Activated naive CD8-positive, alpha-beta T cell treated with anti-CD3 and anti-CD28 coated beads, Interleukin-2, amount 10 ng/mL, durations not matched to agents 7 days and 5 days (primary cell): ENCODE results near the gene NDUFA11. TPM values are rescaled to one million over a fixed set of nuclear protein-coding genes. Genes with fewer than 3 reads are reported as not detected.
A peak's percentile ranks its signal among the peaks of the same experiment; 100 is the strongest.

ENCODE experiments used
- ATAC-seq: fragments of 150-1000 bp; cut with Tn5 transposase; one replicate; pipeline ENCODE4 v1.10.0; 2021; ENCODE audit warnings: low read depth, moderate library complexity
- POLR2A ChIA-PET: fragments of 350-600 bp; sonication (Branson Sonifier 250); formaldehyde crosslinking; loops from one replicate; lab custom pipeline; 2021; ENCODE audit warnings: antibody characterized with exemption; lab: Charles Lee
- DNase-seq: peaks from one replicate; pipeline ENCODE4 v3.0.0; 2021
- H3K27ac Mint-ChIP-seq: one replicate; pipeline ENCODE4 v1.8.0; 2022; ENCODE audit warnings: mild to moderate bottlenecking, mixed read lengths
- H3K27me3 Mint-ChIP-seq: one replicate; pipeline ENCODE4 v1.8.0; 2022; ENCODE audit warnings: mild to moderate bottlenecking, moderate library complexity, mixed read lengths
- H3K36me3 Mint-ChIP-seq: one replicate; pipeline ENCODE4 v1.8.0; 2021; ENCODE audit warnings: mild to moderate bottlenecking, mixed read lengths
- H3K4me1 Mint-ChIP-seq: one replicate; pipeline ENCODE4 v1.8.0; 2021; ENCODE audit warnings: mixed read lengths
- H3K4me3 Mint-ChIP-seq: one replicate; pipeline ENCODE4 v1.8.0; 2022; ENCODE audit warnings: mild to moderate bottlenecking, moderate library complexity, mixed read lengths
- H3K9me3 Mint-ChIP-seq: one replicate; pipeline ENCODE4 v1.8.0; 2021; ENCODE audit warnings: mixed read lengths
- total RNA-seq, 2 experiments: library from RNA; stranded (reverse); gene quantifications; one replicate each; pipeline ENCODE4 v1.2.3, GENCODE V29; 2021

The NDUFA11 gene
- total RNA-seq = 100 to 1,000 TPM; 187 to 193 TPM

DNA sequence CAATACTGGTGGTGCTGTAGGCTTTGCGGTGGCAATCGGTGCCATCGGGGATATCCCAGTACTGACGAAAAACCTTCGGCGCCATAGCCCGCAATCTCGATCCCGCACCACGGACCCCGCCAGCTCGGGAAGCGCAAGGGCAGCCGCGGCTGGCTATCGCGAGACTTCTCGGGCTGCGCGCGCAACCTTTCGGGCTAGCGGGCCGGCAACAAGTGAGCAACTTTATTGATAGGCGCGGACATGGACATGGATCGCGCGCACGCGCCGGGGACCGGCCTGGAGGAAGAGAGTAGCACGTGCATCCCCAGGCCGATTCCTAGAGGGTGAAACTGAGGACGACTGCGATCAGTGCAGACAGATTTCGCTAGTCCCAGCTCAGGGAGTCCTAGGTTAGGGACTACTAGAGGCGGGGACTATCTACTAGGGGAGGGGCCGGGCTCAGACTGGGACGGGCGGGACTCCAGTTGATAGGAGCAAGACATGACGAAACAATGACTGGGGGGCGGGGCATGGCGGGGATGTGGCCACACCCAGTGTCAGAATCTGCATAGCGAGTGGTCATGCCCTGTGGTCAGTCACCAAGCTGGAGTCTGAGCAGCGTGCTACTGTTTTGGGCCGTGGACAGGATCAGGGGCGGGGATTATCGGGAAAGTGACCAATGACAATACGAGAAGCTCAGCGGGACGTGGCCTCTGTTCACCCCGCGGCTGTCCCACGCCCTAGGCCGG lies at the start of gene NDUFA11:
NDUFA11 (minus strand) TSS at position 167 of the 728 bp plus-strand sequence; CDS start at position 85, 82 bp downstream.
- Mint-ChIP-seq H3K4me3 (peak within 1 kb of the TSS; percentile 96), H3K9me3 (no peaks in the 10 kb centered on the region), H3K27me3 (no peaks in the 10 kb centered on the region), H3K27ac (peak within 1 kb of the TSS; percentile 99), H3K4me1 (peaks cover 21% of the 10 kb centered on the region), H3K36me3 (peaks cover 10% of the 10 kb centered on the region)
- DNase-seq = peak; percentile 99
- peak; percentile 44 for ATAC-seq
- POLR2A ChIA-PET = interaction anchor here (0.5 to 4.3 kb wide), 28 partner anchors 10 to 1896 kb away, joined by 3 to 72 read pairs (median 5); partner anchors contain the start of genes CAPS, CATSPERD, DUS3L and LONP1

DNA sequence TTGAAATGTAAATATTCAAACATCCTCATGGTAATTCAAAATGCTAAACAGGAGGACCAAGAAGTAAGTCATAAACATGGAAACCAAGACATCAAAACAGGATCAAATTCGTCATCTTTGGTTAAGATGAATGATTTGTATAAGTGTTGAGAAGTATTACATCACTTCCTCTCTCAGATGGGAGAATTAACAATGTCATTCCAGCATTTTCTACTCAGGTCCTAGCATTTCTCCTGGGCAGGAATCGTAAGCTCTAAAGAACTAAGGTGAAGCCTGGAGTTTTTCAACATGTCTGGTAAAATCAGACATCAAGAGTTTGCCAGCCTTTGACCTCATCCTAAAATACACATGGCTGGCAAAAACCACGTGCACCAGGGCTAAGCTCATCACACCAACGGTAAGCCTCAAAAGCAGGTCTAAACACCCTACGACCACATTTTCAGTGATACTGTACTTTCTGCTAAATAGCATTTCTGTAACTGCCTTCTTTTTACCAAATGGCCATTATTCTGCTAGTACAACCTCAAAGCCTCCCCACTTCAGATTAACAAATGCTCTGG lies 49.5 kb upstream of the NDUFA11 start:
- ATAC-seq = no peak
- POLR2A ChIA-PET = interaction anchor here (1.1 to 2.0 kb wide), 4 partner anchors 9 to 49 kb away, joined by 5 to 7 read pairs (median 5); partner anchors contain the start of genes NDUFA11 and VMAC
- peaks cover 74% of the 10 kb centered on the region for H3K4me1 Mint-ChIP-seq

DNA sequence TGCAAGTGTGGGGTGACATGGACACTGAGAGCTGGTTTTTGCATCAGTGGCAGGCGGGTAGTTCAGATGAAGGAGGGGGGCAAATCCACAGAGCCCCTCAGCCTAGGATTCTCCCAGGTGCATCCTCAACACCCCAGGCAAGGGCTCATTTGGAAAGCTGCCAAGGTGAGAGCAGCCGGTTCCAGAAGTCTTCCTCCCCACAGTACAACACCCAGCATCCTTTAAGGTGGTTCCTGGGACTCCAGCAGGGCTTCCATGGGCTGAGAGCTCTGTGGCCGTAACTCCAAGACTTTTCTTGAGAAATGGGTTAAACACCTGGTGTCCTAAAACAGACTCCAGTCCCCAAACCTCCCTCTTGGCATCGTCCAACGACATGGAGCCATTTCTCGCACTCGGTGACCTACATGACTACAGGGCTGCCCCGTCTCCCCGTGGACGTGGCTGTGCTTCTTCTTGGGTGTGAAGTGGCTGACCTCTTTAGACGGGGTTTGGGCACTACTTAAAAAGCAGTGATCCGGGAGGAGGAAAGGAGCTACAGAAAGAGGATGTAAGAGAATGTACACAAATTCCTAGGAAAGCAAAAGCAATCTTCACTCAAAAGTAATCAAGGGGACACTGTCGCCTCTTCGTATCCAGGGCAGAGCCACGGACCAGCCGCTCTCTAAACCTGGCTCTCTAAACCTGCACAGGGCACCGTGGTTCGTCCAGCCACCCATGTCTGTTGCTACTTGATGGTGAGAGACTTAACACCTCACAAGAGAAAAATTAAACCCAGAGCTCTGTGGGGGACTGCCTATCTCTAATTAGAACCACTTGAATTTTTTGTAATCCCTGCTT lies 48.8 kb upstream of the NDUFA11 start:
- no peak for ATAC-seq
- H3K27ac Mint-ChIP-seq = peak overlapping the region; percentile 92
- POLR2A ChIA-PET = interaction anchor here (1.1 to 2.0 kb wide), 5 partner anchors 8 to 49 kb away, joined by 4 to 7 read pairs (median 5); partner anchors contain the start of genes NDUFA11 and VMAC
- no peak for DNase-seq
- peaks cover 15% of the 10 kb centered on the region for H3K36me3 Mint-ChIP-seq
- H3K4me3 Mint-ChIP-seq = peak overlapping the region; percentile 74
- H3K9me3 Mint-ChIP-seq = no peaks in the 10 kb centered on the region
- no peaks in the 10 kb centered on the region for H3K27me3 Mint-ChIP-seq
- peaks cover 73% of the 10 kb centered on the region for H3K4me1 Mint-ChIP-seq

More for the DNA sequence above, 49.5 kb upstream of the NDUFA11 start:
- no peak for DNase-seq
- peak overlapping the region; percentile 92 for H3K27ac Mint-ChIP-seq
- no peaks in the 10 kb centered on the region for H3K27me3 Mint-ChIP-seq
- no peaks in the 10 kb centered on the region for H3K9me3 Mint-ChIP-seq
- H3K36me3 Mint-ChIP-seq = peaks cover 12% of the 10 kb centered on the region
- H3K4me3 Mint-ChIP-seq = peak overlapping the region; percentile 74

DNA sequence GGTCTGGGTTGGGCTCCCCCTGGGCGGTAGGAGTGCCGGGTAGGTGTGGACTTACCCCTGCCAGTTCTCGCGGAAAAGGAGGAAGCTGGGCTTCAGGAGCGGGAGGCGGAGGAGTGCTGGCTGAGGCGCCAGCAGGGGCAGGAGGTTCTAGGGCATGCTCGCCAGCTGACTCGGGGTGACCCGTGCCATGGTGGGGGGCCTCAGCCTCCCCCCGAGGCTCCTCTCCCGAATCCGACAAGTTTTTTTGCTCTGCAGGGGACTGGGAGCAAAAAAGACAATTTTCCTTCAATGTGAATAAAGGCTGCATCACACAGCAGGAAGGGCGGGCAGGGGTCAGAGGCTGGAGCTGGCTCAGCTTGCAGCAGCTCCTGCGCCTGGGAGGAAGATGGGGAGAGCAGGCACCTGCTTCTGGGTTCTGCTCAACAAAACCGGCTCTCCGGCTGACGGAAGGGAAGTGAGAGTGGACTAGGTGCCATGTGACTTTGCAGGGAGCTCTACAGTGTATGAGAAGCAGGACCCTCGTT lies 47.8 kb upstream of the NDUFA11 start:
- ATAC-seq = no peak
- no peak overlapping the region for H3K4me3 Mint-ChIP-seq

DNA sequence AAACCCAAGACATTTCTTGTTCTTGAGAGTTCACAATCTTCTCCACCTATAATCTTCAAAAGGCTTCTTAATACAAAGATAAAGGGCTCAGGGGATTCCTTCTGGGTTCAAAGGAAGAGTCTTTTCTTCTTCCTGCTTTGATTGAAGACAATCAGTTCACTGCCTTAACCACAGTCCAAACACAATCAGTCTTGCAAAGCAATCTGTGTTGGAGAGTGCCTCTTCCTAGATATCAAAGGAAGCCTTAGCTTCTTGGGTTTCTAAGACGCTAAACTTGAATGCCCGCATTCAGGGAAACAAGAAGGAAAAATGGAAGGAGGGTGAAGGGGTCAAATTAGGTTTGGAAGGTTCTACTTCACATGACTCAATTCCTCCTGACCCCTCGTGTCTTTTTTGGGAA lies 47.2 kb upstream of the NDUFA11 start:
- H3K36me3 Mint-ChIP-seq = peaks cover 15% of the 10 kb centered on the region

More for the DNA sequence above, 47.8 kb upstream of the NDUFA11 start:
- DNase-seq = no peak
- Mint-ChIP-seq H3K27ac (peak overlapping the region; percentile 61), H3K9me3 (no peaks in the 10 kb centered on the region), H3K36me3 (peaks cover 15% of the 10 kb centered on the region), H3K4me1 (peaks cover 75% of the 10 kb centered on the region), H3K27me3 (no peaks in the 10 kb centered on the region)
- POLR2A ChIA-PET = interaction anchor here (1.4 kb wide), 1 partner anchor 9 kb away, joined by 4 read pairs; no protein-coding TSS in a partner anchor

DNA sequence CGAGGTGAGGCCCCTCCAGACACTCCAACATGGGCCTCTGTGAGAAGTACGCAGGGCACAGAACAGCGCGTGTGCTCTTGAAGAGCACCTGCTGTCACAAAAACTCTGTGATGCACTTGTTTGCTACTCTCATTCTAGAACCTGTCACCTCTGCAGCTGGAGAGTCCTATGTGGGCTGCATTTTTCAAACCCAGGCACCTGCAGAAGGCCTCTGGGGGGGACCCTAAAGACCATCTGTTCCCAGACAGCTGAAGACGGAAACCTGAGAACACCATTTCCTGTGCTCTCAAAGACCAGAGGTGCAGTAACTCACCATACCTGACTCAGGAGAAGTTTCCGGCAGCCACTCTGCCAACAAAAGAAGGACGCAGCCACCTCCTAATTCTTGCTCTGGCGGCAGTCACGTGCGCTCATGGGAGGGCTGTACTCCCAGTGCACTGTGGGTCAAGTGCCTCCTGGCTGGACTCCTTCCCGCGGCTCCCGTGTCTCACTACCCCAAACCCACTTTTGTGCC lies 46.3 kb upstream of the NDUFA11 start:
- Mint-ChIP-seq H3K27me3 (no peaks in the 10 kb centered on the region), H3K36me3 (peaks cover 15% of the 10 kb centered on the region), H3K9me3 (no peaks in the 10 kb centered on the region), H3K4me3 (peak overlapping the region; percentile 56), H3K27ac (peak overlapping the region; percentile 84), H3K4me1 (peaks cover 67% of the 10 kb centered on the region)
- POLR2A ChIA-PET = interaction anchor here (0.6 to 2.4 kb wide), 5 partner anchors 11 to 199 kb away, joined by 3 to 11 read pairs (median 4); partner anchors contain the start of gene RANBP3
- ATAC-seq (peak; percentile 64), DNase-seq (peak; percentile 57)

More for the DNA sequence above, 47.2 kb upstream of the NDUFA11 start:
- H3K4me1 Mint-ChIP-seq = peaks cover 70% of the 10 kb centered on the region
- H3K27me3 Mint-ChIP-seq = no peaks in the 10 kb centered on the region
- H3K4me3 Mint-ChIP-seq = peak overlapping the region; percentile 56
- DNase-seq (no peak), ATAC-seq (no peak)
- peak overlapping the region; percentile 84 for H3K27ac Mint-ChIP-seq
- POLR2A ChIA-PET = no interaction called here
- H3K9me3 Mint-ChIP-seq = no peaks in the 10 kb centered on the region

DNA sequence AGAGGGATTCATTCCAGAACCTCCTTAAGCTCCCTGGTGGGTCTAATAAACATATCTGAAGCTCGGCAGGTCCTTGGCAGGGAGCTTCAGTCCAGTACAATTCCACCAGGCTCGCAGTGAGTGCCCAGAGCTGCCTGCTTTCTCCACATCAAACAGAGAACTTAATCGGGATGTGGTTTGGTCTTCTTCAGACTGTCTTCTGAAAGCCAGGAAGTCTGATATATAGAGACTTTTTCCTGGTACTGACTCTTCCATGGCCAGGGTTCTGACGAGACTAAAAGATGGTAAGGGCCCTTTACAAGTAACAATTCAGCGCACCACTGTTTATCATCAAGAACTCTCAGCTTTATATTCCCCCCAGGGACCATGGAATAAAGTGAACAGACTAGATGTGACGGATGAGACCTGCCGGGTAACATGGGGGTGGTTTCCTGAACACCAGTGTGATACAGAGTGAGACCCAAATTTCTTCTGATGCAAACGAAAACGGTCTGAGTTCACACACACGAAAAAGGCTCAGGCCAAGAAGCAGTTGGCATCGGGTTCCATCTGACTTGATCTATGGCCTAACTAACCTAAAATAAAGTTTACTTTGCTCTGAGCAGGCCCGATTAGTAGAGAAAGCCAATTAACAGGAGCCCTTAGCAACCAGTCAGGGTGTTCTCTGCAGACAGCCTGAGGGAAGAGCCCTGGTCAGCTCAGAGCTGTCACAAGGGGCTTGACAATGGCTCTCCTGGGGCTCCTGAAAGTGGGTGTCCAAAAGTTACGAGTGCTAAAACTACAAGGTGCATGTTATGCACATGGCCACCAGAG lies 45.4 kb upstream of the NDUFA11 start:
- POLR2A ChIA-PET = interaction anchor here (1.0 to 2.4 kb wide), 7 partner anchors 10 to 121 kb away, joined by 3 to 11 read pairs (median 4); partner anchors contain the start of genes NDUFA11 and RANBP3
- H3K9me3 Mint-ChIP-seq = no peaks in the 10 kb centered on the region
- H3K27ac Mint-ChIP-seq = peak overlapping the region; percentile 84
- no peaks in the 10 kb centered on the region for H3K27me3 Mint-ChIP-seq
- peak; percentile 35 for ATAC-seq
- DNase-seq = no peak
- H3K4me3 Mint-ChIP-seq = peak overlapping the region; percentile 56
- peaks cover 11% of the 10 kb centered on the region for H3K36me3 Mint-ChIP-seq
- H3K4me1 Mint-ChIP-seq = peaks cover 66% of the 10 kb centered on the region

DNA sequence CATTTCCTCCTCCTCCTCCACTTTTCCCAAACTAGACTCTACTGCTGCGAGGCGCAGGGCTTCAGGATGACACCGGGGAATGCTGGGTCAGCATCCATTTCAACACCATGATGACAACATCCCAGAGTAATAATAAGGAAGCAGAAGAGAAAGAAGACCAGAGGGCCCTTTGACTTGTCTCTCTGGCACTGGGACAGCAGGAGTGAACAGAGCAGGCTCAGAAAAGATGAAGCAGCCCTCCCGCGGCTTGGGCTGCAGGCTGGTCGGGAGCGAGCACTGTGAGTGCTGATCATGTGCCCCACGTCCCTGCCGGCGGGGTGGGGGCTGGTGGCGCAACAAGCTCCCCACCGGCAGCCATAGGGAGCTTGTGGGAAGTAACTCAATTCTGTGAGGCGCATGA lies 43.8 kb upstream of the NDUFA11 start:
- Mint-ChIP-seq H3K9me3 (no peaks in the 10 kb centered on the region), H3K27ac (peak overlapping the region; percentile 84), H3K36me3 (peaks cover 11% of the 10 kb centered on the region), H3K4me1 (peaks cover 52% of the 10 kb centered on the region), H3K27me3 (no peaks in the 10 kb centered on the region), H3K4me3 (peak overlapping the region; percentile 19)
- ATAC-seq (no peak), DNase-seq (no peak)
- POLR2A ChIA-PET = interaction anchor here (0.9 kb wide), 1 partner anchor 14 kb away, joined by 4 read pairs; no protein-coding TSS in a partner anchor

DNA sequence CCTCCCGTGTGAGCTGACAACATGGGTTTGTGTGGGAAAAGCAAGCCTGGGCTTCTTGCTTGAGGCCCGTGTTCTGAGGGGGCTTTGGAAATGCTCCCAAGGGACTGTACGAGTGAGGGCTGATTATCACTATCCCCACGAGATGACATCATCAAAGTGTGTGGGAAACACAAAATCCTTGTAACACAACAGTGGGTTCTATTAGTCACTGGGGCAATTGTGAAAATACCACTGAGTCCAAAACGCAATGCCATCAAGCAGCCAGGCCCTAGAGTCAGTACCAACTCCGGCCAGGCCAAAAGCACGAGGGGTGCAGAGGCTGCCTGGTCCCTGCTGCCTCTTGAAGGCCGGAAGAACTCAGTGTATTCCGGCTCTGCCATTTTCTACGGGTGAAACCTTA lies 40.0 kb upstream of the NDUFA11 start:
- peaks cover 17% of the 10 kb centered on the region for H3K4me1 Mint-ChIP-seq
- peaks cover 5% of the 10 kb centered on the region for H3K36me3 Mint-ChIP-seq
- no peak overlapping the region for H3K27ac Mint-ChIP-seq
- H3K27me3 Mint-ChIP-seq = no peaks in the 10 kb centered on the region
- H3K9me3 Mint-ChIP-seq = no peaks in the 10 kb centered on the region
- POLR2A ChIA-PET = no interaction called here
- H3K4me3 Mint-ChIP-seq = no peak overlapping the region
- DNase-seq (no peak), ATAC-seq (no peak)

DNA sequence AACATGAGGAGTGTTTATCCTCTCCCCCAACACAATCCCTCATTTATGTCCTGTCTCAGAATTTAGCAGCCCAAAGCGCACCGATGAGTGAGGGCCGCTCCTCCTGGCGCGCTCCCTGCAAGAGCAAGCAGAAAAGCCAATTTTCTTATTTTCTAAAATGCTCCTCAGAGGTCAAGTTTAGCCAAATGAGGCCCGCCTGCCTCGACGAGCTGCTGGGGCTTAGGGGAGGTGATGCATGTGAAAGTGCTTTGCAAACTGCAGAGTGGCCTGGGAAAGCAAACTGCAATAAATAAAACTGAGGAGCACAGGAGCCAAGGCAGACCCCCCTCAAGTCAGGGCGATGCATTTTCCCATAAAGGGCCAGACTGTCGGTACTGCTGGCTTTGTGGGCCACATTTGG lies 39.5 kb upstream of the NDUFA11 start:
- H3K27me3 Mint-ChIP-seq = no peaks in the 10 kb centered on the region
- no peak overlapping the region for H3K4me3 Mint-ChIP-seq
- no peak for ATAC-seq
- H3K36me3 Mint-ChIP-seq = peaks cover 5% of the 10 kb centered on the region
- H3K27ac Mint-ChIP-seq = peak overlapping the region; percentile 7
- no peaks in the 10 kb centered on the region for H3K9me3 Mint-ChIP-seq
- no peak for DNase-seq
- POLR2A ChIA-PET = no interaction called here
- peaks cover 14% of the 10 kb centered on the region for H3K4me1 Mint-ChIP-seq

DNA sequence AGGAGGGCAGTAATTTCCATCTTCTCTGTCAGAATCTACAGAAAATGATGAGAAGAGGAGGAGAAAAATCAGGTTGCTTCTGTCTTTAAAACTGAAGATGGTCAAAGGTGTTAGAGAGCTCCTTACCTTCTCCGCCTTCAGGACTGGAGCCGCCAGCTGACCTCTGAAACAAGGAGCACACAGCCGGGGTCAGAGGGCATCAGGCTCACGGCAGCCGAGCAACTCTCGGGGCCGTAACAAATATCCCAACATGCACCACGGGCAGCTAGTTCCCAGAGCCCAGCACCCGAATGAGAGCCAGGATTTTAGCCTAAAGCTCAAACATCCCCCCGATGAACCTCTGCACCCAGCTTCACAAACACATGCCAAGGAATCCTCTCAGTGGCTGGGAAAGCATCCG lies 38.1 kb upstream of the NDUFA11 start:
- ATAC-seq (no peak), DNase-seq (no peak)
- no peaks in the 10 kb centered on the region for H3K36me3 Mint-ChIP-seq
- no peaks in the 10 kb centered on the region for H3K27me3 Mint-ChIP-seq
- H3K4me1 Mint-ChIP-seq = peaks cover 7% of the 10 kb centered on the region
- no peak overlapping the region for H3K27ac Mint-ChIP-seq
- H3K9me3 Mint-ChIP-seq = no peaks in the 10 kb centered on the region
- POLR2A ChIA-PET = interaction anchor here (1.2 kb wide), 1 partner anchor 11 kb away, joined by 5 read pairs; no protein-coding TSS in a partner anchor
- no peak overlapping the region for H3K4me3 Mint-ChIP-seq
